Right atrium auricular region (tissue), 2 donors: ENCODE data around the gene FGF1. TPM values are rescaled to one million over a fixed set of nuclear protein-coding genes. Genes with fewer than 3 reads are reported as not detected.

ENCODE experiments used
- DNase-seq: peaks from one replicate; pipeline ENCODE4 v3.0.0-alpha.2; 2019; ENCODE audit warnings: low spot score
- H3K27ac ChIP-seq, 2 donors: fragments of 200-600 bp; sonication (generic); 1 replicate in 1 of 2; 2 replicates in 1 of 2; pipeline ENCODE4 v1.5.1; 2016 to 2019
- H3K27me3 ChIP-seq, 2 donors: fragments of 200-600 bp; sonication (generic); one replicate each; pipeline versions ENCODE4 v1.5.1 to v1.6.0; 2017 to 2019
- H3K36me3 ChIP-seq: fragments of 200-600 bp; sonication (generic); one replicate; pipeline ENCODE4 v1.5.1; 2016
- H3K4me1 ChIP-seq, 2 donors: fragments of 200-600 bp; sonication (generic); one replicate each; pipeline versions ENCODE4 v1.5.1 to v1.6.0; 2017 to 2019
- H3K4me3 ChIP-seq, 2 donors: fragments of 200-600 bp; sonication (generic); 1 replicate in 1 of 2; 2 replicates in 1 of 2; pipeline ENCODE4 v1.5.1; 2017 to 2019; ENCODE audit warnings: mild to moderate bottlenecking in 1 of 2, moderate library complexity in 1 of 2
- H3K9me3 ChIP-seq, 2 donors: fragments of 200-600 bp; sonication (generic); one replicate each; pipeline ENCODE4 v1.5.1; 2019
- CTCF ChIP-seq, 2 donors: fragments of 200-600 bp; sonication (generic); IDR thresholded peaks; one replicate each; pipeline ENCODE4 v1.5.1; 2019; ENCODE audit warnings: antibody characterized with exemption in 2 of 2
- total RNA-seq, 2 donors: library from RNA; depleted of rRNA; stranded (reverse); fragments of >200 nt; gene quantifications; one replicate each; pipeline ENCODE4 v1.1.0, GENCODE V29; 2016

Gene FGF1
- total RNA-seq, 2 donors from 2014 or later: 35.3 to 47.9 TPM

DNA sequence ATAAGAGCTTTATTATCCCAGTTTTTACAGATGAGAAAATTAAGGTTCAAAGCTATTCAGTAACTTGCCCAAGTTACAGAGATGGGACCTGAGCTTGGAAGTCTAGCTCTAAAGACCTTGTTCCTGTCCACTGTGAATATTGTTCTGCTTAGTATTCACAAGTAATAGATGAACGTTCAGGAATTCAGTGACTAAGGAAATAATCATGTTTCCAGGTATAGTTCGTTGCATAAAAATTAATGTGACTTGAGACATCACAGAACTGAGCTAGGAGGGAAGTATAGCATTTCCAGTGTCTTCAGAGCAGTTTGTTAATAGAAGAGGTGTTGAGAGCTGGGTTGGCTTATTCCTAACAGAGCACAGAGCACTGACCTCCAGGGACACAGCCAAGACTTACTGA lies 136.1 kb downstream of the FGF1 start:
- Histone ChIP-seq H3K4me3 (no peak overlapping the region), H3K36me3 (no peaks in the 10 kb centered on the region), H3K27me3 (no peaks in the 10 kb centered on the region), H3K27ac (no peak overlapping the region), H3K4me1 (peaks cover 0 to 15% of the 10 kb centered on the region in 2 donors), H3K9me3 (no peaks in the 10 kb centered on the region)
- TF ChIP-seq CTCF (IDR thresholded peaks at IDR 0.05): no peak
- no peak for DNase-seq

DNA sequence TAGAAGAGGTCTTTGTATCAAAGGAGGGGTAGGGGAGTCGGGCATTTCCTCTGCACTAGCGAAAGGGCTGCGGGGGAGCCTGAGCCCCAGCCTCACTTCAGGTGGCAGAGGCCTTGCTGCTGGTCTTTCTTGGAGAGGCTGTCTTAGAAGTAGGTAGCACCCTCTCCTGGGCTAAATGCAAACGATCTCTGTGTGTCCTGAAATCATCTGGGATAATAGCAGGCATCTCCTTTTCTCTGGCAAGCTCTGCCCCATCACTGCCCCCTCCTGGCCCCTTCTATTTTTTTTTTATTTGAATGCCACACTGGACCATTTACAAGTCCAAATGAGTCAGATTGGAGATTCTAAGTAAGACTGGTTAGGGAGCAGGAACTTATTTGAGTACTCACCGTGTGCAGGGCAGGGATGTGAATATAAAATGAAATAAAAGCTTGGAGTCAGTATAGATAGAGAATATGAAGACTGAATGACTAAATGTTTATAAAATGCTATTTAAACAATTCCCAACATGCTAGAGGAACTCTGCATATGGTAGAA lies 137.1 kb downstream of the FGF1 start:
- H3K27me3 ChIP-seq: no peaks in the 10 kb centered on the region
- H3K9me3 ChIP-seq: no peaks in the 10 kb centered on the region
- H3K4me3 ChIP-seq: no peak overlapping the region
- DNase-seq: peak; percentile 79
- no peak overlapping the region for H3K27ac ChIP-seq
- H3K36me3 ChIP-seq: no peaks in the 10 kb centered on the region
- peak; percentile 64 to 93 for TF ChIP-seq CTCF (IDR thresholded peaks at IDR 0.05)
- peaks cover 0 to 22% of the 10 kb centered on the region in 2 donors for H3K4me1 ChIP-seq

GRCh38 chr5:142547445-142548380 lies 138.2 kb downstream of the FGF1 start:
- Histone ChIP-seq H3K27ac (no peak overlapping the region), H3K4me1 (peaks cover 0 to 30% of the 10 kb centered on the region in 2 donors), H3K9me3 (no peaks in the 10 kb centered on the region), H3K36me3 (no peaks in the 10 kb centered on the region), H3K4me3 (no peak overlapping the region), H3K27me3 (no peaks in the 10 kb centered on the region)
- no peak for TF ChIP-seq CTCF (IDR thresholded peaks at IDR 0.05)
- no peak for DNase-seq

DNA sequence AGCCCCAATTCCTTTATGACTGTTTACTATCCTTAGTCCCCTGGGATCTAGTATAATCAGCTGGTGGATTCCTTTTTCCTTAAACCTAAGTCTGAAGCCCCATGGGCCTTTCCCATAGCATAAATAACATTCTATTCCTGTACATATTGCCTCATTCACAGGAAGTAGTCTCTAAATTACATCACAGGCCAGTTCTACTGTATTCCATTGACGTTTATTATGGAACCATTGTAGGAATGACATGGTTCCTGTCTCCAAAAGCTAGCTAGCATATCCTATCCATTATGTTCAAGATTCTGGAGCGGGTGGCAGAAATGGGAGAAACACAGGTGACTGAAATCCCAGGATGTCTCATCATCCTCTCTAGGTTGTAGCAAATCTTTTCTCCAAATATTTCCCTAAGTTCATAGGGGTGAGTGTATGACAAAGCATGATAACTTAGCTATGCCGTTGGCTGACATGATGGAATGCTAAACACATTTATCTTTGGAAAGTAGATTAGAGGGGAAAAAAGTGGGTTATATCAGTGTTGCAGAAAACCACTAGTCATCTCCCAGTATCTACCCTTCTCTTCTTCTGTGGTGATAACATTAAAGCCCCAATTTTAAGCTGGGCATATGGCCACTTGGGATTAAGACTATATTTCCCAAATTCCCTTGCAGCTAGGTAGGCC lies 140.1 kb downstream of the FGF1 start:
- no peak overlapping the region for H3K4me3 ChIP-seq
- no peaks in the 10 kb centered on the region for H3K9me3 ChIP-seq
- H3K27ac ChIP-seq: peak overlapping the region in 1 of 2 donors; percentile 28
- H3K36me3 ChIP-seq: no peaks in the 10 kb centered on the region
- no peaks in the 10 kb centered on the region for H3K27me3 ChIP-seq
- no peak for TF ChIP-seq CTCF (IDR thresholded peaks at IDR 0.05)
- peaks cover 0 to 44% of the 10 kb centered on the region in 2 donors for H3K4me1 ChIP-seq
- DNase-seq: no peak

DNA sequence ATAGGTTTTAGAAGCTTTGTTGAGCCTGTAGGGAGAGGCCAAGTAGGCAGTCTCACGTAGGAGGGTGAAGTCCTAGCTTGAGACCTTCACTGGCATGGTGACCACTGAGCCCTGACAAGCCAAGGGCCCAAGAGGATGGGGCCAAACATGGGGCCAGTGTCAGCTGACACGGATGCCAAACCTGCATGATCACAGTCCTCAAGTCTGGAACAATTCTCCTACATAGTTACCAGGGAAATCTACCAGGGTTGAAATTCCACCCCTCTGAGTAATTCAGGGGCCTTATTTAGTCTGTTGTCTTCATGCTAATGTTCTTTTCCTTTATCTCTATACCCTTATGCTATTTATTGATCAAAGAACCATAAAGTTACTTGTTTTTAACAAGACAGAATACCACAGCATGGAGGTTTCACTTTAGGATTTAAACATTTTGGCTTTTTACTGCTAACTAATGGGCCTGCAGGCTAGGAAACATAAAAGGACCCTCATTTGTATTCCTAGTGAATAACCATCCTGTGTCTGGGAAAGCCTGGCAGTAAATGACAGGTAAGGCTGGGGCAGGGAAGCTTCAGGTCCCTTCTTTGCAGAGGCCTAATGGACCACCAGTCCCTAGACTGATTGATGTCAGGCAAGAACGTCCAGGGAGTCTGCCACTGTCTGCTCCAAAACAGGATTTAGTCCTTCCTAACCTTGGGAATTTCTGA lies 140.8 kb downstream of the FGF1 start:
- no peak overlapping the region for H3K4me3 ChIP-seq
- H3K27me3 ChIP-seq: no peaks in the 10 kb centered on the region
- no peak for DNase-seq
- H3K36me3 ChIP-seq: no peaks in the 10 kb centered on the region
- H3K4me1 ChIP-seq: peaks cover 0 to 49% of the 10 kb centered on the region in 2 donors
- TF ChIP-seq CTCF (IDR thresholded peaks at IDR 0.05): no peak
- H3K9me3 ChIP-seq: no peaks in the 10 kb centered on the region
- H3K27ac ChIP-seq: peak overlapping the region in 1 of 2 donors; percentile 28
